Upper lobe of left lung (tissue), 4 donors: ENCODE data around the gene CACNA2D1.

Experiments
- CTCF ChIP-seq, 6 experiments: fragments of 450-650 bp in 4 of 6; fragments of 200-600 bp in 2 of 6; sonication (generic) in 2 of 6; IDR thresholded peaks; one replicate each; pipeline ENCODE4 v1.5.1; 2016 to 2019; ENCODE audit warnings: antibody characterized with exemption in 6 of 6
- POLR2A ChIP-seq, 4 donors: fragments of 450-650 bp; IDR thresholded peaks; one replicate each; pipeline ENCODE4 v1.5.1; 2016 to 2017; ENCODE audit warnings: antibody characterized with exemption in 4 of 4, mild to moderate bottlenecking in 2 of 4
- POLR2AphosphoS5 ChIP-seq, 2 donors: sonication (generic); formaldehyde crosslinking; IDR thresholded peaks; one replicate each; pipeline ENCODE4 v1.5.1; 2017; ENCODE audit warnings: antibody characterized with exemption in 2 of 2

GRCh38 chr7:81973117-81973516 lies 470.5 kb downstream of the CACNA2D1 start:
- TF ChIP-seq CTCF (IDR thresholded peaks at IDR 0.05) (no peak), POLR2AphosphoS5 (IDR thresholded peaks at IDR 0.05) (no peak), POLR2A (IDR thresholded peaks at IDR 0.05) (no peak)
